ENCODE measurements around the gene TGFB1.
"Not testable (repeated sequence)": the region's sequence is repeated elsewhere in the genome, so short reads cannot be mapped to it uniquely, and the experiment has no call there.

TGFB1 gene

GRCh38 chr19:41346916-41347315, 6.8 kb downstream of the TGFB1 start:
- H3K36me3 Mint-ChIP-seq (ENCODE audit: low read depth), result peaks cover 98% of the 10 kb centered on the region
- H3K9me3 Mint-ChIP-seq; H3K27me3 Mint-ChIP-seq; intact Hi-C loops (cut with micrococcal nuclease); H3K4me3 Mint-ChIP-seq; H3K27ac Mint-ChIP-seq: not testable (repeated sequence)
- peaks cover 60% of the 10 kb centered on the region for H3K4me1 Mint-ChIP-seq (ENCODE audit: low read depth)

GRCh38 chr19:41344162-41344561, 9.6 kb downstream of the TGFB1 start:
- Mint-ChIP-seq H3K27me3 (no peaks in the 10 kb centered on the region), H3K27ac (no peak overlapping the region), H3K4me1 (ENCODE audit: low read depth) (peaks cover 53% of the 10 kb centered on the region), H3K36me3 (ENCODE audit: low read depth) (peaks cover 100% of the 10 kb centered on the region), H3K9me3 (no peaks in the 10 kb centered on the region), H3K4me3 (no peak overlapping the region)
- intact Hi-C loops (cut with micrococcal nuclease), result no loop called here

- Mint-ChIP-seq H3K9me3 (no peaks in the 10 kb centered on the region), H3K36me3 (ENCODE audit: low read depth) (peaks cover 100% of the 10 kb centered on the region), H3K27ac (peak overlapping the region; percentile 26), H3K4me1 (ENCODE audit: low read depth) (peaks cover 49% of the 10 kb centered on the region), H3K27me3 (no peaks in the 10 kb centered on the region), H3K4me3 (no peak overlapping the region)
- intact Hi-C loops (cut with micrococcal nuclease), result no loop called here
Measured at GRCh38 chr19:41341669-41342490, 11.8 kb downstream of the TGFB1 start.

GRCh38 chr19:41339936-41340335, 13.8 kb downstream of the TGFB1 start:
- H3K27ac Mint-ChIP-seq, result no peak overlapping the region
- H3K36me3 Mint-ChIP-seq (ENCODE audit: low read depth), result peaks cover 97% of the 10 kb centered on the region

GRCh38 chr19:41335467-41335866, 18.3 kb downstream of the TGFB1 start:
- Mint-ChIP-seq H3K36me3 (ENCODE audit: low read depth) (peaks cover 90% of the 10 kb centered on the region), H3K4me1 (ENCODE audit: low read depth) (peaks cover 61% of the 10 kb centered on the region), H3K27ac (peak overlapping the region; percentile 83), H3K9me3 (no peaks in the 10 kb centered on the region), H3K27me3 (no peaks in the 10 kb centered on the region), H3K4me3 (no peak overlapping the region)
- intact Hi-C loops (cut with micrococcal nuclease), result no loop called here

More at GRCh38 chr19:41339936-41340335, 13.8 kb downstream of the TGFB1 start:
- Mint-ChIP-seq H3K27me3 (no peaks in the 10 kb centered on the region), H3K9me3 (no peaks in the 10 kb centered on the region), H3K4me1 (ENCODE audit: low read depth) (peaks cover 58% of the 10 kb centered on the region), H3K4me3 (no peak overlapping the region)
- intact Hi-C loops (cut with micrococcal nuclease), result no loop called here

GRCh38 chr19:41334793-41335192, 18.9 kb downstream of the TGFB1 start:
- Mint-ChIP-seq H3K4me3 (peak overlapping the region; percentile 46), H3K27ac (peak overlapping the region; percentile 83), H3K36me3 (ENCODE audit: low read depth) (peaks cover 90% of the 10 kb centered on the region), H3K4me1 (ENCODE audit: low read depth) (peaks cover 62% of the 10 kb centered on the region), H3K9me3 (no peaks in the 10 kb centered on the region), H3K27me3 (no peaks in the 10 kb centered on the region)
- intact Hi-C loops (cut with micrococcal nuclease), result no loop called here

GRCh38 chr19:41332468-41332867, 21.3 kb downstream of the TGFB1 start:
- H3K27ac Mint-ChIP-seq, result peak overlapping the region; percentile 13
- no peak overlapping the region for H3K4me3 Mint-ChIP-seq
- H3K27me3 Mint-ChIP-seq, result no peaks in the 10 kb centered on the region
- H3K36me3 Mint-ChIP-seq (ENCODE audit: low read depth), result peaks cover 90% of the 10 kb centered on the region
- peaks cover 72% of the 10 kb centered on the region for H3K4me1 Mint-ChIP-seq (ENCODE audit: low read depth)
- no peaks in the 10 kb centered on the region for H3K9me3 Mint-ChIP-seq
- intact Hi-C loops (cut with micrococcal nuclease), result no loop called here

- Mint-ChIP-seq H3K36me3 (ENCODE audit: low read depth) (peaks cover 88% of the 10 kb centered on the region), H3K4me1 (ENCODE audit: low read depth) (peaks cover 74% of the 10 kb centered on the region), H3K4me3 (no peak overlapping the region), H3K27me3 (no peaks in the 10 kb centered on the region), H3K27ac (peak overlapping the region; percentile 9), H3K9me3 (no peaks in the 10 kb centered on the region)
- intact Hi-C loops (cut with micrococcal nuclease), result no loop called here
Measured at GRCh38 chr19:41332000-41332399, 21.7 kb downstream of the TGFB1 start.

- peak overlapping the region; percentile 59 for H3K27ac Mint-ChIP-seq
- no peaks in the 10 kb centered on the region for H3K27me3 Mint-ChIP-seq
- intact Hi-C loops (cut with micrococcal nuclease), result no loop called here
- no peaks in the 10 kb centered on the region for H3K9me3 Mint-ChIP-seq
- H3K4me3 Mint-ChIP-seq, result no peak overlapping the region
- peaks cover 82% of the 10 kb centered on the region for H3K4me1 Mint-ChIP-seq (ENCODE audit: low read depth)
- peaks cover 88% of the 10 kb centered on the region for H3K36me3 Mint-ChIP-seq (ENCODE audit: low read depth)
Measured at GRCh38 chr19:41330946-41331678, 22.6 kb downstream of the TGFB1 start.

- peaks cover 88% of the 10 kb centered on the region for H3K36me3 Mint-ChIP-seq (ENCODE audit: low read depth)
- H3K4me3 Mint-ChIP-seq, result no peak overlapping the region
- intact Hi-C loops (cut with micrococcal nuclease), result no loop called here
- H3K9me3 Mint-ChIP-seq, result no peaks in the 10 kb centered on the region
- H3K27ac Mint-ChIP-seq, result peak overlapping the region; percentile 59
- peaks cover 86% of the 10 kb centered on the region for H3K4me1 Mint-ChIP-seq (ENCODE audit: low read depth)
- H3K27me3 Mint-ChIP-seq, result no peaks in the 10 kb centered on the region
Measured at GRCh38 chr19:41330481-41330880, 23.2 kb downstream of the TGFB1 start.

GRCh38 chr19:41328842-41329225, 24.9 kb downstream of the TGFB1 start:
- no peaks in the 10 kb centered on the region for H3K9me3 Mint-ChIP-seq
- H3K4me3 Mint-ChIP-seq, result peak overlapping the region; percentile 76
- H3K36me3 Mint-ChIP-seq (ENCODE audit: low read depth), result peaks cover 98% of the 10 kb centered on the region
- intact Hi-C loops (cut with micrococcal nuclease), result loop anchor here (1.0 to 10.0 kb wide), 2 partner anchors 24 to 106 kb away; partner anchors contain the start of genes DMAC2 and TGFB1
- peaks cover 86% of the 10 kb centered on the region for H3K4me1 Mint-ChIP-seq (ENCODE audit: low read depth)
- H3K27ac Mint-ChIP-seq, result peak overlapping the region; percentile 98
- H3K27me3 Mint-ChIP-seq, result no peaks in the 10 kb centered on the region

- intact Hi-C loops (cut with micrococcal nuclease), result loop anchor here (10.0 kb wide), 1 partner anchor 107 kb away; the partner anchor contains the start of gene DMAC2
- Mint-ChIP-seq H3K4me3 (peak overlapping the region; percentile 76), H3K27ac (peak overlapping the region; percentile 98), H3K27me3 (no peaks in the 10 kb centered on the region), H3K36me3 (ENCODE audit: low read depth) (peaks cover 98% of the 10 kb centered on the region), H3K9me3 (no peaks in the 10 kb centered on the region), H3K4me1 (ENCODE audit: low read depth) (peaks cover 86% of the 10 kb centered on the region)
Measured at GRCh38 chr19:41328157-41328841, 25.4 kb downstream of the TGFB1 start.

GRCh38 chr19:41327576-41328156, 26.1 kb downstream of the TGFB1 start:
- Mint-ChIP-seq H3K9me3 (no peaks in the 10 kb centered on the region), H3K4me3 (peak overlapping the region; percentile 76), H3K27me3 (no peaks in the 10 kb centered on the region), H3K27ac (peak overlapping the region; percentile 98), H3K4me1 (ENCODE audit: low read depth) (peaks cover 87% of the 10 kb centered on the region), H3K36me3 (ENCODE audit: low read depth) (peaks cover 98% of the 10 kb centered on the region)
- intact Hi-C loops (cut with micrococcal nuclease), result loop anchor here (10.0 kb wide), 1 partner anchor 107 kb away; the partner anchor contains the start of gene DMAC2

All from dendritic cell treated with granulocyte-macrophage colony-stimulating factor and Interleukin-4, amounts not matched to agents 40 ng/mL and 50 ng/mL, for 4 days (primary cell).